SK-N-SH treated with all-trans-retinoic acid at 6 μM for 48 hours (cell line): ENCODE measurements around the gene POU4F3.

ENCODE experiments used
- ATAC-seq: fragments of 200-7000 bp; cut with Tn5 transposase; 3 replicates; pipeline ENCODE4 v1.9.1; 2020; ENCODE audit warnings: mild to moderate bottlenecking, moderate library complexity
- ARNTL ChIP-seq: fragments of 450-650 bp; formaldehyde crosslinking; IDR thresholded peaks from 2 replicates; pipeline ENCODE4 v1.5.0; 2020; ENCODE audit warnings: low read depth, mild to moderate bottlenecking, moderate library complexity, borderline replicate concordance
- BACH2 ChIP-seq: fragments of 250-450 bp; sonication (Bioruptor Pico); IDR thresholded peaks from 2 replicates; pipeline ENCODE4 v1.9.0; 2021; ENCODE audit warnings: mild to moderate bottlenecking, borderline replicate concordance
- CREB5 ChIP-seq: fragments of 250-450 bp; sonication (Bioruptor Pico); IDR thresholded peaks from 2 replicates; pipeline ENCODE4 v1.5.1; 2020; ENCODE audit warnings: low read depth, mild to moderate bottlenecking, moderate library complexity
- CSDC2 ChIP-seq: fragments of 250-450 bp; sonication (Bioruptor Pico); IDR thresholded peaks from 2 replicates; pipeline ENCODE4 v1.5.0; 2020; ENCODE audit warnings: mild to moderate bottlenecking, moderate library complexity
- CSRNP3 ChIP-seq: fragments of 250-450 bp; sonication (Bioruptor Pico); IDR thresholded peaks from 2 replicates; pipeline ENCODE4 v1.5.1; 2021; ENCODE audit warnings: mild to moderate bottlenecking, moderate library complexity
- ESRRG ChIP-seq: fragments of 250-450 bp; sonication (Bioruptor Pico); IDR thresholded peaks from 2 replicates; pipeline ENCODE4 v1.6.1; 2021; ENCODE audit warnings: mild to moderate bottlenecking
- ISL1 ChIP-seq: fragments of 250-450 bp; sonication (Bioruptor Pico); IDR thresholded peaks from 2 replicates; pipeline ENCODE4 v2.1.2; 2022; ENCODE audit warnings: mild to moderate bottlenecking, moderate library complexity
- OSR1 ChIP-seq: fragments of 250-450 bp; sonication (Bioruptor Pico); IDR thresholded peaks from 2 replicates; pipeline ENCODE4 v1.8.0; 2022; ENCODE audit warnings: moderate library complexity, mild to moderate bottlenecking, inconsistent platforms
- PATZ1 ChIP-seq: fragments of 250-450 bp; sonication (Bioruptor Pico); IDR thresholded peaks from 2 replicates; pipeline ENCODE4 v1.8.0; 2020; ENCODE audit warnings: mild to moderate bottlenecking, moderate library complexity, borderline replicate concordance
- PPARA ChIP-seq: fragments of 250-450 bp; sonication (Bioruptor Pico); IDR thresholded peaks from 2 replicates; pipeline ENCODE4 v1.5.0; 2020; ENCODE audit warnings: mild to moderate bottlenecking, borderline replicate concordance
- RARB ChIP-seq: fragments of 250-450 bp; sonication (Bioruptor Pico); IDR thresholded peaks from 2 replicates; pipeline ENCODE4 v1.8.0; 2021; ENCODE audit warnings: mild to moderate bottlenecking, moderate library complexity
- SNAI2 ChIP-seq: fragments of 250-450 bp; sonication (Bioruptor Pico); IDR thresholded peaks from 2 replicates; pipeline ENCODE4 v1.5.0; 2020; ENCODE audit warnings: mild to moderate bottlenecking, moderate library complexity
- TOX ChIP-seq: fragments of 250-450 bp; sonication (Bioruptor Pico); IDR thresholded peaks from 2 replicates; pipeline ENCODE4 v1.8.0; 2021; ENCODE audit warnings: mild to moderate bottlenecking, moderate library complexity, borderline replicate concordance
- TSHZ2 ChIP-seq: fragments of 250-450 bp; sonication (Bioruptor Pico); IDR thresholded peaks from 2 replicates; pipeline ENCODE4 v1.5.0; 2020; ENCODE audit warnings: mild to moderate bottlenecking, moderate library complexity
- ZC3H10 ChIP-seq: fragments of 250-450 bp; sonication (Bioruptor Pico); IDR thresholded peaks from 2 replicates; pipeline ENCODE4 v1.5.1; 2021; ENCODE audit warnings: mild to moderate bottlenecking, moderate library complexity
- ZFP3 ChIP-seq: fragments of 250-450 bp; sonication (Bioruptor Pico); IDR thresholded peaks from 2 replicates; pipeline ENCODE4 v1.5.0; 2020; ENCODE audit warnings: mild to moderate bottlenecking, moderate library complexity
- ZNF565 ChIP-seq: fragments of 450-650 bp; formaldehyde crosslinking; conservative IDR thresholded peaks from 2 replicates; pipeline ENCODE4 v1.5.0; 2020; ENCODE audit warnings: low read depth, mild to moderate bottlenecking, moderate library complexity
- ZNF70 ChIP-seq: fragments of 450-650 bp; formaldehyde crosslinking; IDR thresholded peaks from 2 replicates; pipeline ENCODE4 v1.5.0; 2020; ENCODE audit warnings: mild to moderate bottlenecking, moderate library complexity
- ZNF8 ChIP-seq: fragments of 450-650 bp; formaldehyde crosslinking; IDR thresholded peaks from 2 replicates; pipeline ENCODE4 v1.5.0; 2020; ENCODE audit warnings: mild to moderate bottlenecking, moderate library complexity

The POU4F3 gene

GRCh38 chr5:146368137-146368536, 29.5 kb downstream of the POU4F3 start:
- no peak for TF ChIP-seq ZFP3 (CRISPR knock-in tag)
- no peak for TF ChIP-seq OSR1 (CRISPR knock-in tag)
- TF ChIP-seq CSDC2 = no peak
- no peak for ATAC-seq

GRCh38 chr5:146369691-146370090, 31.1 kb downstream of the POU4F3 start:
- no peak for TF ChIP-seq ESRRG (CRISPR knock-in tag)
- TF ChIP-seq ZNF565 (CRISPR knock-in tag) = no peak
- ATAC-seq = no peak

- TF ChIP-seq ESRRG (CRISPR knock-in tag) (no peak), ZNF8 (CRISPR knock-in tag) (no peak), BACH2 (CRISPR knock-in tag) (no peak), PATZ1 (CRISPR knock-in tag) (no peak), ISL1 (no peak), CSRNP3 (CRISPR knock-in tag) (no peak), SNAI2 (CRISPR knock-in tag) (no peak), CSDC2 (no peak), ZFP3 (CRISPR knock-in tag) (no peak)
- no peak for ATAC-seq
Observed at GRCh38 chr5:146376821-146377220, 38.2 kb downstream of the POU4F3 start.

- no peak for TF ChIP-seq CSDC2
- TF ChIP-seq ESRRG (CRISPR knock-in tag) = no peak
- no peak for TF ChIP-seq RARB (CRISPR knock-in tag)
- no peak for TF ChIP-seq TSHZ2 (CRISPR knock-in tag)
- TF ChIP-seq PATZ1 (CRISPR knock-in tag) = no peak
- no peak for TF ChIP-seq ARNTL (CRISPR knock-in tag)
- TF ChIP-seq ZFP3 (CRISPR knock-in tag) = no peak
- TF ChIP-seq CREB5 (CRISPR knock-in tag) = no peak
- TF ChIP-seq ZNF70 (CRISPR knock-in tag) = no peak
- TF ChIP-seq OSR1 (CRISPR knock-in tag) = no peak
- no peak for TF ChIP-seq TOX (CRISPR knock-in tag)
- TF ChIP-seq ZC3H10 (CRISPR knock-in tag) = no peak
- TF ChIP-seq ZNF565 (CRISPR knock-in tag) = no peak
- TF ChIP-seq ISL1 = no peak
- TF ChIP-seq PPARA (CRISPR knock-in tag) = no peak
- TF ChIP-seq BACH2 (CRISPR knock-in tag) = no peak
- ATAC-seq = no peak
Observed at GRCh38 chr5:146378986-146379385, 40.3 kb downstream of the POU4F3 start.
